Measurements from ENCODE around the gene VDAC1. TPM values are rescaled to one million over a fixed set of nuclear protein-coding genes. Genes with fewer than 3 reads are reported as not detected.
"Not testable (repeated sequence)": the region's sequence is repeated elsewhere in the genome, so short reads cannot be mapped to it uniquely, and the experiment has no call there.

VDAC1 gene
- total RNA-seq, 4 donors from 2014 or later, result 113 to 125 (median 118) TPM

- Histone ChIP-seq H3K4me3 (no peak overlapping the region), H3K36me3 (no peaks in the 10 kb centered on the region), H3K27me3 (no peaks in the 10 kb centered on the region), H3K9me3 (no peaks in the 10 kb centered on the region), H3K4me1 (peaks cover 0 to 3% (median 2%) of the 10 kb centered on the region in 4 donors), H3K27ac (replicated peaks in 1 of 4) (no peak overlapping the region)
- no peak for TF ChIP-seq CTCF (IDR thresholded peaks at IDR 0.05)
- no peak for TF ChIP-seq EP300 (IDR thresholded peaks at IDR 0.05)
- TF ChIP-seq POLR2A (IDR thresholded peaks at IDR 0.05; ENCODE audit: low read depth), result no peak
- TF ChIP-seq POLR2AphosphoS5 (IDR thresholded peaks at IDR 0.05), result no peak
- no peak for DNase-seq (ENCODE audit: extremely low spot score)
- intact Hi-C loops (cut with DNase I), result no loop called here
- WGBS, result 65% methylated on average over 6 of the region's 6 CpGs
Measured at GRCh38 chr5:133938039-133938821, 66.5 kb downstream of the VDAC1 start.

- H3K27me3 ChIP-seq; H3K27ac ChIP-seq (replicated peaks in 1 of 4); intact Hi-C loops (cut with DNase I); H3K4me1 ChIP-seq; H3K4me3 ChIP-seq; DNase-seq (ENCODE audit: extremely low spot score); H3K9me3 ChIP-seq; H3K36me3 ChIP-seq: not testable (repeated sequence)
- WGBS, result 98% methylated on average over 3 of the region's 3 CpGs
Measured at GRCh38 chr5:133937628-133938027, 67.1 kb downstream of the VDAC1 start.

GRCh38 chr5:133936651-133937015, 68.1 kb downstream of the VDAC1 start:
- TF ChIP-seq EP300 (IDR thresholded peaks at IDR 0.05), result no peak
- no peak for TF ChIP-seq CTCF (IDR thresholded peaks at IDR 0.05)
- no peak for TF ChIP-seq POLR2A (IDR thresholded peaks at IDR 0.05; ENCODE audit: low read depth)
- TF ChIP-seq POLR2AphosphoS5 (IDR thresholded peaks at IDR 0.05), result no peak
- Histone ChIP-seq H3K27me3 (no peaks in the 10 kb centered on the region), H3K4me1 (peaks cover 0 to 5% (median 0%) of the 10 kb centered on the region in 4 donors), H3K27ac (replicated peaks in 1 of 4) (no peak overlapping the region), H3K4me3 (no peak overlapping the region), H3K36me3 (no peaks in the 10 kb centered on the region), H3K9me3 (no peaks in the 10 kb centered on the region)
- intact Hi-C loops (cut with DNase I), result no loop called here
- no peak for DNase-seq (ENCODE audit: extremely low spot score)
- 70% methylated on average over 3 of the region's 3 CpGs for WGBS

GRCh38 chr5:133935991-133936650, 68.7 kb downstream of the VDAC1 start:
- H3K9me3 ChIP-seq; DNase-seq (ENCODE audit: extremely low spot score); H3K4me1 ChIP-seq; H3K27me3 ChIP-seq; intact Hi-C loops (cut with DNase I); H3K27ac ChIP-seq (replicated peaks in 1 of 4); H3K36me3 ChIP-seq; H3K4me3 ChIP-seq: not testable (repeated sequence)
- WGBS, result 97% methylated on average over 10 of the region's 10 CpGs

- H3K36me3 ChIP-seq, result no peaks in the 10 kb centered on the region
- TF ChIP-seq CTCF (IDR thresholded peaks at IDR 0.05) (no peak), EP300 (IDR thresholded peaks at IDR 0.05) (no peak), POLR2AphosphoS5 (IDR thresholded peaks at IDR 0.05) (no peak)
- WGBS, result 83% methylated on average over 5 of the region's 5 CpGs
- H3K4me3 ChIP-seq, result no peak overlapping the region
- intact Hi-C loops (cut with DNase I), result no loop called here
- H3K27me3 ChIP-seq, result no peaks in the 10 kb centered on the region
- no peaks in the 10 kb centered on the region for H3K9me3 ChIP-seq
- no peak overlapping the region for H3K27ac ChIP-seq (replicated peaks in 1 of 4)
- DNase-seq (ENCODE audit: extremely low spot score), result no peak
- peaks cover 0 to 5% (median 0%) of the 10 kb centered on the region in 4 donors for H3K4me1 ChIP-seq
Measured at GRCh38 chr5:133935667-133935940, 69.2 kb downstream of the VDAC1 start.
